ENCODE data around the gene PIGQ.

Gene PIGQ

DNA sequence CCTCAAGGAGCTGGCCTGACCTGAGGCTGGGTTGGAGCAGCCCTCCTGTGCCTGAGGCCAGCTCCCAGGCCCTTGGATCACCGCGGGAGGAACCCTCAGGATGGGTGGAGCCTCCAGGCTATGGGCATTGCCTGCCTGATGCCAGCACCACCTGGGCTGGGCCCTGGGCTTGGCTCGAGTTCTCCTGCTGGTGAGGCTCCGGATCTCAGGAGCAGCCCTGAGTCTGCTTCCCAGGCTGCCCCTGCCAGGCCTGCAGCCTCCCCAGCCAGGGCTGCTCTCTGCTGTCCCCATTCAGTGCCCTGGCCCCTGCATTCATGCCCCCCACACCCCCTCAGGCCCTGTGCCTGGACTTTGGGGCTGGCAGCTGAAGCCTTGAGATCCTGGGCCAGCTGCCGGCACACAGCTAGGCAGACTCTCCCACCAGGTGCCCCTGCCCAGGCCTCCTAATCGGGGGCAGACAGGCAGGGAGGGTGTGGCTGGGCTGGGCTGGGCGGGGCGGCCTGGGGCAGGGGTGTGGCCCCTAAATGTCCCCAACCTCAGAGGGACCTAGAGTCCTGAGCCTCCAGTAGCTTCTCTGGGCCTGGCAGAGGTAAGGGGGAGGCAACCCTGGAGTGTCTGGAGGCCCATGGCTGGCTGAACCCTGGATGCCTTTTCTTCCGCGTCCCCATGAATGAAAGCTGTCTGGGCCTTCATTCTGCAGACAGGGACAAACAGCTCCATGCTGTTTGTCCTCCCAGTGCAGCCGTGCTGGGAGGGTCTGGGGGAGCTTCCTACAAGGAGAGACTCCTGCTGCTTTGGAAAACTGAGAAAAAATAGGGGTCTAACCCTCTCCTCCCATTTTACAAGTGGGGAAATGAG lies 1.1 kb upstream of the PIGQ start:
- no peak overlapping the region for H3K27ac ChIP-seq (ENCODE audit: low read length)
- no peaks in the 10 kb centered on the region for H3K27me3 ChIP-seq (ENCODE audit: control insufficient read depth, insufficient read depth, low read length)
- H3K9me3 ChIP-seq (ENCODE audit: control insufficient read depth, low read depth, low read length), result no peaks in the 10 kb centered on the region
- H3K4me3 ChIP-seq (ENCODE audit: low read length), result peak overlapping the region; percentile 59
- H3K4me1 ChIP-seq (ENCODE audit: control insufficient read depth, low read depth, low read length), result peaks cover 16% of the 10 kb centered on the region
- H3K9ac ChIP-seq (ENCODE audit: low read length), result peak overlapping the region; percentile 62
- H3K36me3 ChIP-seq (ENCODE audit: control insufficient read depth, low read depth, low read length), result no peaks in the 10 kb centered on the region

DNA sequence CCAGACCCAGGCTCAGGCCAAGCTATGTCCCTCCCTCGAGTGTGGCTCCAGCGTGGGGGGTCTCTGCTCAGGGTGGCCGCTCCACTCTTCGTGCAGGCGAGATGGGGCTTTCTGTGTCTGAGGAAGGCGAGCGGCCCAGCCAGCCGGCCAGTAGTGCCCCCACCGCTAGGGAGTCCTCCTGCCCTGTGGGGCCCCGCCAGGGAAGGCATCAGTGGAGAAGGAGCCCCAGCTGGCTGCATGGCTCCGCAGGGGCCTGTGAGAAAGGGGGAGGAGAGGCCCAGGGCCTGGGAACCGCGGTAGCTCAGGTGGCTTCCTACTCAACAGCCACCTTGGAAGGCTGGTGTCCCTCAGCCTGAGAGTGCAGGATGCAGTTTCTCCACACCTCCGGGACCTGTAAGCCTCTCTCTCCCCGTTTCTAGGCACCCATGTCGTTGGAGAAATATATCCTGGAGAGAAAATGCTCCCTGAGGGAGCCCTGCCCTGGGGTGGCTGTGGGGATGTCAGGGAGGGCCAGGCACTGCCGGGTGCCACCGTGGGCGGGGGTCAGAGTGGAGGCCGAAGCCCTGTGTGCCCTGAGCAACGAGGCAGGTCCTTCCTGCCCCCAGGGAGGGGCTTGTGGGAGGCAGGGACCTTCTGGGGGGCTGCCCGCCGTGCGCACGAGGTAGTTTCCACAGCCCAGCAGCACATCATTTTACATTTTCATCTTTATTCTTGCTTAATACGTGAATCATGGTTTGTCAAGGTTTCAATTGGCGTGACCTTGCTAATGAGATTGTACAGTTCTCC lies 3.3 kb downstream of the PIGQ start:
- H3K4me3 ChIP-seq (ENCODE audit: low read length), result no peak overlapping the region
- no peaks in the 10 kb centered on the region for H3K9me3 ChIP-seq (ENCODE audit: control insufficient read depth, low read depth, low read length)
- no peaks in the 10 kb centered on the region for H3K27me3 ChIP-seq (ENCODE audit: control insufficient read depth, insufficient read depth, low read length)
- H3K4me1 ChIP-seq (ENCODE audit: control insufficient read depth, low read depth, low read length), result peaks cover 4% of the 10 kb centered on the region
- H3K36me3 ChIP-seq (ENCODE audit: control insufficient read depth, low read depth, low read length), result no peaks in the 10 kb centered on the region
- H3K27ac ChIP-seq (ENCODE audit: low read length), result no peak overlapping the region
- H3K9ac ChIP-seq (ENCODE audit: low read length), result no peak overlapping the region

DNA sequence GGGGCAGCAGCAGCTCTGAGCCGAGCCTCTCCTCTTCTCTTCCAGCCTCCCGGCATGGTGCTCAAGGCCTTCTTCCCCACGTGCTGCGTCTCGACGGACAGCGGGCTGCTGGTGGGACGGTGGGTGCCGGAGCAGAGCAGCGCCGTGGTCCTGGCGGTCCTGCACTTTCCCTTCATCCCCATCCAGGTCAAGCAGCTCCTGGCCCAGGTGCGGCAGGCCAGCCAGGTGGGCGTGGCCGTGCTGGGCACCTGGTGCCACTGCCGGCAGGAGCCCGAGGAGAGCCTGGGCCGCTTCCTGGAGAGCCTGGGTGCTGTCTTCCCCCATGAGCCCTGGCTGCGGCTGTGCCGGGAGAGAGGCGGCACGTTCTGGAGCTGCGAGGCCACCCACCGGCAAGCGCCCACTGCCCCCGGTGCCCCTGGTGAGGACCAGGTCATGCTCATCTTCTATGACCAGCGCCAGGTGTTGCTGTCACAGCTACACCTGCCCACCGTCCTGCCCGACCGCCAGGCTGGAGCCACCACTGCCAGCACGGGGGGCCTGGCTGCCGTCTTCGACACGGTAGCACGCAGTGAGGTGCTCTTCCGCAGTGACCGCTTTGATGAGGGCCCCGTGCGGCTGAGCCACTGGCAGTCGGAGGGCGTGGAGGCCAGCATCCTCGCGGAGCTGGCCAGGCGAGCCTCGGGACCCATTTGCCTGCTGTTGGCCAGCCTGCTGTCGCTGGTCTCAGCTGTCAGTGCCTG lies 4.4 kb downstream of the PIGQ start:
- peaks cover under 1% of the 10 kb centered on the region for H3K4me1 ChIP-seq (ENCODE audit: control insufficient read depth, low read depth, low read length)
- H3K27ac ChIP-seq (ENCODE audit: low read length), result no peak overlapping the region
- H3K9me3 ChIP-seq (ENCODE audit: control insufficient read depth, low read depth, low read length), result no peaks in the 10 kb centered on the region
- no peak overlapping the region for H3K9ac ChIP-seq (ENCODE audit: low read length)
- no peaks in the 10 kb centered on the region for H3K27me3 ChIP-seq (ENCODE audit: control insufficient read depth, insufficient read depth, low read length)
- no peak overlapping the region for H3K4me3 ChIP-seq (ENCODE audit: low read length)
- no peaks in the 10 kb centered on the region for H3K36me3 ChIP-seq (ENCODE audit: control insufficient read depth, low read depth, low read length)

DNA sequence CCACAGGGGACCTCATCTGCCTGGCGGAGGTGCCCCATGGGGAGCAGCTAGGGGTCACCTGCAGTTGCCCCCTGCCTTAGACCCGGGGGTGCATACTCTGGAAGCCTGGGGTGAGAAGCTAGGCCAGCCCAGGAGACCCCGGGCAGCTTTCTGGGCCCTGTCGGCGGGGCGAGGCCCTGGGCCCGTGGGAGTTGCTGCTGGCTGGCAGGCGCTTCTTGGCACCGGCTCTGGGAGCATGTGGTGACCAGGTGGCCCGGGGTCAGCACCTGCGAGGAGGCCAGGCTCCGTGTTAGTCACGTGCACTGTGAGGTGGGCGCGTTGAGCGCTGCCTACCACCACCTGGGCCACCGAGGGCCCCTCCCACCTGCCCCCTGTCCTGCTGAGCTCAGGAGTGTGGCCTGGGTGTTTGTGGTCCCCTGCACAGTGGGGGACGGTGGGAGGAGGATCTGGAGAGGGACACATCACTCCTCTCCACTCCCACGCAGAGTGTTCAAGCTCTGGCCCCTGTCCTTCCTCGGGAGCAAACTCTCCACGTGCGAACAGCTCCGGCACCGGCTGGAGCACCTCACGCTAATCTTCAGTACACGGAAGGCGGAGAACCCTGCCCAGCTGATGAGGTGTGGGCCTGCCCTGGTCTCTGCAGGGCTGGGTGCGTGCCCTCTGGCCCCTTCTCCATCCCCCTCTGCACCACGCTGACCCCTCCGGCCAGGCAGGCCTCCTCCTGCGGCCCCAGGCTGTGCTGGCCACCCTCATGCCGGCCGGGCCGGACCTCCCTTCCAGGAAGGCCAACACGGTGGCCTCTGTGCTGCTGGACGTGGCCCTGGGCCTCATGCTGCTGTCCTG lies 5.8 kb downstream of the PIGQ start:
- H3K4me3 ChIP-seq (ENCODE audit: low read length), result no peak overlapping the region
- H3K27me3 ChIP-seq (ENCODE audit: control insufficient read depth, insufficient read depth, low read length), result no peaks in the 10 kb centered on the region
- H3K9ac ChIP-seq (ENCODE audit: low read length), result no peak overlapping the region
- no peak overlapping the region for H3K27ac ChIP-seq (ENCODE audit: low read length)
- no peaks in the 10 kb centered on the region for H3K9me3 ChIP-seq (ENCODE audit: control insufficient read depth, low read depth, low read length)
- no peaks in the 10 kb centered on the region for H3K4me1 ChIP-seq (ENCODE audit: control insufficient read depth, low read depth, low read length)
- H3K36me3 ChIP-seq (ENCODE audit: control insufficient read depth, low read depth, low read length), result no peaks in the 10 kb centered on the region

DNA sequence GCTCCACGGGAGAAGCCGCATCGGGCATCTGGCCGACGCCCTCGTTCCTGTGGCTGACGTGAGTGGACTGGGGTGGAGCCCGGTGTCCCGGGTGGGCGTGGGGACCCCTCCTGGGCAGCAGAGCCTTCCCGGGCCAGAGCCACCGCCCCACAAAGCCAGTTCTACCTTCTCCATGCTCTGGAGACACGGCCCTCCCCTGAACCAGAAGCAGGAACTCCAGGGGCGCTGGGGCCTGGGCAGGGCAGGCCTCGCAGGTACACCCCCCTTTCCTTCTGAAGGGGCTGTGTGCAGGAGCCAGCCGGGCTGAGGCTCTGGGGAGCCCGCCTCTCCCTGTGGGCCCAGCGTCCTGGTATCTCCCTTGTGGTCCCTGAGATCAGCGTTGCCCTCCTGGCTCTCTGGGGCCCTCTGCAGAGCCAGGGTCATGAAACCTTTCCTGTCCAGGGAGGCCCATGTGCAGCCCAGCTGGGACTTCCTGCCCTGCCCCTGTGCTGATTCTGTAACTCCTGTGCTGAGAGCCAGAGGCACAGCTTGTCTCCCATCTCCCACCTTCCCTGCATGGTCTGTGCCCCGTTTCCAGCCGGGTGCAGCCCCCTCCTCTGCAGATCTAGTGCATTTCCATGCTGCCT lies 6.5 kb downstream of the PIGQ start:
- H3K9me3 ChIP-seq (ENCODE audit: control insufficient read depth, low read depth, low read length), result no peaks in the 10 kb centered on the region
- no peak overlapping the region for H3K9ac ChIP-seq (ENCODE audit: low read length)
- no peak overlapping the region for H3K4me3 ChIP-seq (ENCODE audit: low read length)
- H3K27ac ChIP-seq (ENCODE audit: low read length), result no peak overlapping the region
- H3K27me3 ChIP-seq (ENCODE audit: control insufficient read depth, insufficient read depth, low read length), result no peaks in the 10 kb centered on the region
- H3K4me1 ChIP-seq (ENCODE audit: control insufficient read depth, low read depth, low read length), result no peaks in the 10 kb centered on the region
- no peaks in the 10 kb centered on the region for H3K36me3 ChIP-seq (ENCODE audit: control insufficient read depth, low read depth, low read length)

DNA sequence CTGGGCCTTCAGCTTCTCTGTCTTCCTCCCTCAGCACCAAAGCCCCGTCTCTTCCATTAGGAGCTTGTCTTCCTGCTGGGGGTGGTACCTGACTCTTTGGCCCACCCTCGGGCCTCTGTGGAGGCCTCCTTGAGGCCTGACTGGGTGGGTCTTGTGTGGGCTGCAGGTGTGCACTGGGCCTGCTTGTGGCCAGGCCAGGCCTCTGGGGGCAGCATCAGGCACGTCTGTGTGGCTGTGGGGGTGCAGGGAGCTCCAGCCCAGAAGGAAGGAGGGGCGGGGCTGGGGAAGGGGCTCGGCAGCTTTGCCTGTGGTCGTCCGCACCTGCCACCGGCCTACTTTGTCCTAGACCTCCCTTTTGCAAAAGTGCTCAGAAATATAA lies 7.0 kb downstream of the PIGQ start:
- Histone ChIP-seq H3K4me1 (ENCODE audit: control insufficient read depth, low read depth, low read length) (no peaks in the 10 kb centered on the region), H3K4me3 (ENCODE audit: low read length) (no peak overlapping the region), H3K27me3 (ENCODE audit: control insufficient read depth, insufficient read depth, low read length) (no peaks in the 10 kb centered on the region), H3K36me3 (ENCODE audit: control insufficient read depth, low read depth, low read length) (no peaks in the 10 kb centered on the region), H3K9ac (ENCODE audit: low read length) (no peak overlapping the region), H3K27ac (ENCODE audit: low read length) (no peak overlapping the region), H3K9me3 (ENCODE audit: control insufficient read depth, low read depth, low read length) (no peaks in the 10 kb centered on the region)

DNA sequence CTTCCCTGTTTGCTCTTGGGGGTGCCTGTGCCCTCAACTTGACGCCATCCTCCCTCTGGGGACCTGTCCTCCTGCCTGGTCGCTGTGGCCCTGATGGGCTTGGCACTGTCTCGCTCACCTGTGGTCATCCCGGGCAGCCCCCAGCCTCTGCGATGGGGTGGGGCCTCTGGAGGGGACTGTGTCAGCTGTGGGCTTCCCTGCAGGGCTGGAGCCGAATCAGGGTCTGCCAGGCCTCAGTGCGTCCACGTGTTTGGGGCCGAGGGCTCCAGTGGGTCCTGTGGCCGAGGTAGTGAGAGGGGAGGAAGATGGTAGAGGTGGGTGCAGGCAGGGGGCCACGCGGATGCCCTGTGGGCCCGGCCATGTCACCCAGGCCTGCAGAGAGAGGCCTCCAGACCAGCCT lies 8.0 kb downstream of the PIGQ start:
- no peak overlapping the region for H3K4me3 ChIP-seq (ENCODE audit: low read length)
- no peaks in the 10 kb centered on the region for H3K27me3 ChIP-seq (ENCODE audit: control insufficient read depth, insufficient read depth, low read length)
- no peak overlapping the region for H3K27ac ChIP-seq (ENCODE audit: low read length)
- no peak overlapping the region for H3K9ac ChIP-seq (ENCODE audit: low read length)
- H3K9me3 ChIP-seq (ENCODE audit: control insufficient read depth, low read depth, low read length), result no peaks in the 10 kb centered on the region
- H3K4me1 ChIP-seq (ENCODE audit: control insufficient read depth, low read depth, low read length), result no peaks in the 10 kb centered on the region
- H3K36me3 ChIP-seq (ENCODE audit: control insufficient read depth, low read depth, low read length), result no peaks in the 10 kb centered on the region

DNA sequence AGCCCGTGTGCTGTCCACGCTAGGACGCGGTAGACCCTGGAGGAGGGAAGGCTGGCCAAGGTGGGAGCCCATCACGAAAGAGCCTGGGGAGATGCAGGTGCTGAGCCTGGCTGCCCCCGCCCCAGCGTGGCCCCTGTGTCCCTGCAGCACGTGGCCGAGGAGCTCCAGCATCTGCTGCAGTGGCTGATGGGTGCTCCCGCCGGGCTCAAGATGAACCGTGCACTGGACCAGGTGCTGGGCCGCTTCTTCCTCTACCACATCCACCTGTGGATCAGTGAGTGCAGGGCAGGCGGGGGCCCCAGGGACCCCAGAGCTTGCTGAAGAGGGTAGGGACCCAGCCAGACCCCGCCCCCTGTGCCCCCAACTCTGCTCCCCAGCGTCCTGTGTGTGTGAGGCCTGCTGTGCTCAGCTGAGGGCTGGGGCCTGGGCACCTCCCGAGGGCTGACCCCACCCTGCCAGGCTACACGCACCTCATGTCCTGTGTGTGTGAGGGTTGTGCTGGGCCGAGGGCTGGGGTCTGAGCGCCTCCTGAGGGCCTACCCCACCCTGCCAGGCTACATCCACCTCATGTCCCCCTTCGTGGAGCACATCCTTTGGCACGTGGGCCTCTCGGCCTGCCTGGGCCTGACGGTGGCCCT lies 8.6 kb downstream of the PIGQ start:
- Histone ChIP-seq H3K36me3 (ENCODE audit: control insufficient read depth, low read depth, low read length) (no peaks in the 10 kb centered on the region), H3K9ac (ENCODE audit: low read length) (no peak overlapping the region), H3K27me3 (ENCODE audit: control insufficient read depth, insufficient read depth, low read length) (no peaks in the 10 kb centered on the region), H3K9me3 (ENCODE audit: control insufficient read depth, low read depth, low read length) (no peaks in the 10 kb centered on the region), H3K4me3 (ENCODE audit: low read length) (no peak overlapping the region), H3K27ac (ENCODE audit: low read length) (no peak overlapping the region), H3K4me1 (ENCODE audit: control insufficient read depth, low read depth, low read length) (peaks cover 4% of the 10 kb centered on the region)

DNA sequence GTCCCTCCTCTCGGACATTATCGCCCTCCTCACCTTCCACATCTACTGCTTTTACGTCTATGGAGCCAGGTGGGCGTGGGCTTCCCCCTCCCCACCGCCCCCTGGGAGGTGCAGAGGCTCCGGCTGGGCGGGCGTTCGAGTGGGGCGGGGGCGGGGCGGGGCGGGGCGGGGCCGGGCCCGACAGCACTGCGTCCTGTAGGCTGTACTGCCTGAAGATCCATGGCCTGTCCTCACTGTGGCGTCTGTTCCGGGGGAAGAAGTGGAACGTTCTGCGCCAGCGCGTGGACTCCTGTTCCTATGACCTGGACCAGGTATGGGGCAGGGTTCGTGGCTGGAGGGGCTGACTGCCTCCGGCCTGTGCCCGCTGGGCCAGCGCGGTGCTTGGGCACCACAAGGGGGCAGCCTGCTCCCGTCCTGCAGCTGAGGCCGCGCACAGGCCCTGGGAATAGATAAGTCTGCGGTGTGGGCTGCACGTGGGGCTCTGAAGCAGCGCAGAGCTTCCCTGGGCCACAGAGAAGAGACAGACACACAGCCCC lies 9.2 kb downstream of the PIGQ start:
- Histone ChIP-seq H3K27me3 (ENCODE audit: control insufficient read depth, insufficient read depth, low read length) (no peaks in the 10 kb centered on the region), H3K4me3 (ENCODE audit: low read length) (no peak overlapping the region), H3K27ac (ENCODE audit: low read length) (no peak overlapping the region), H3K9ac (ENCODE audit: low read length) (no peak overlapping the region), H3K4me1 (ENCODE audit: control insufficient read depth, low read depth, low read length) (peaks cover 9% of the 10 kb centered on the region), H3K9me3 (ENCODE audit: control insufficient read depth, low read depth, low read length) (no peaks in the 10 kb centered on the region), H3K36me3 (ENCODE audit: control insufficient read depth, low read depth, low read length) (no peaks in the 10 kb centered on the region)

Data from iPS-18a (cell line).